ENCODE measurements around the gene TMIGD1.

- TF ChIP-seq, protein P1, sequence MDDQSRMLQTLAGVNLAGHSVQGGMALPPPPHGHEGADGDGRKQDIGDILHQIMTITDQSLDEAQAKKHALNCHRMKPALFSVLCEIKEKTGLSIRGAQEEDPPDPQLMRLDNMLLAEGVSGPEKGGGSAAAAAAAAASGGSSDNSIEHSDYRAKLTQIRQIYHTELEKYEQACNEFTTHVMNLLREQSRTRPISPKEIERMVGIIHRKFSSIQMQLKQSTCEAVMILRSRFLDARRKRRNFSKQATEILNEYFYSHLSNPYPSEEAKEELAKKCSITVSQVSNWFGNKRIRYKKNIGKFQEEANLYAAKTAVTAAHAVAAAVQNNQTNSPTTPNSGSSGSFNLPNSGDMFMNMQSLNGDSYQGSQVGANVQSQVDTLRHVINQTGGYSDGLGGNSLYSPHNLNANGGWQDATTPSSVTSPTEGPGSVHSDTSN (IDR thresholded peaks at IDR 0.05; ENCODE audit: insufficient replicate concordance, low read depth, low read length): no peak
- TF ChIP-seq RCOR1 (conservative IDR thresholded peaks at IDR 0.05; ENCODE audit: low read depth, low read length): no peak
- TF ChIP-seq ESRRA (IDR thresholded peaks at IDR 0.05; ENCODE audit: low read length): no peak
- TF ChIP-seq, protein P2, sequence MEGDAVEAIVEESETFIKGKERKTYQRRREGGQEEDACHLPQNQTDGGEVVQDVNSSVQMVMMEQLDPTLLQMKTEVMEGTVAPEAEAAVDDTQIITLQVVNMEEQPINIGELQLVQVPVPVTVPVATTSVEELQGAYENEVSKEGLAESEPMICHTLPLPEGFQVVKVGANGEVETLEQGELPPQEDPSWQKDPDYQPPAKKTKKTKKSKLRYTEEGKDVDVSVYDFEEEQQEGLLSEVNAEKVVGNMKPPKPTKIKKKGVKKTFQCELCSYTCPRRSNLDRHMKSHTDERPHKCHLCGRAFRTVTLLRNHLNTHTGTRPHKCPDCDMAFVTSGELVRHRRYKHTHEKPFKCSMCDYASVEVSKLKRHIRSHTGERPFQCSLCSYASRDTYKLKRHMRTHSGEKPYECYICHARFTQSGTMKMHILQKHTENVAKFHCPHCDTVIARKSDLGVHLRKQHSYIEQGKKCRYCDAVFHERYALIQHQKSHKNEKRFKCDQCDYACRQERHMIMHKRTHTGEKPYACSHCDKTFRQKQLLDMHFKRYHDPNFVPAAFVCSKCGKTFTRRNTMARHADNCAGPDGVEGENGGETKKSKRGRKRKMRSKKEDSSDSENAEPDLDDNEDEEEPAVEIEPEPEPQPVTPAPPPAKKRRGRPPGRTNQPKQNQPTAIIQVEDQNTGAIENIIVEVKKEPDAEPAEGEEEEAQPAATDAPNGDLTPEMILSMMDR (IDR thresholded peaks at IDR 0.05 in 2 of 3, conservative IDR thresholded peaks at IDR 0.05 in 1 of 3; ENCODE audit: control insufficient read depth in 2 of 3, extremely low read depth in 1 of 3, insufficient read depth in 1 of 3, low read depth in 3 of 3, low read length in 3 of 3): no peak
- TF ChIP-seq WRNIP1 (IDR thresholded peaks at IDR 0.05; ENCODE audit: borderline replicate concordance, low read depth, low read length): no peak
- TF ChIP-seq, protein P3, sequence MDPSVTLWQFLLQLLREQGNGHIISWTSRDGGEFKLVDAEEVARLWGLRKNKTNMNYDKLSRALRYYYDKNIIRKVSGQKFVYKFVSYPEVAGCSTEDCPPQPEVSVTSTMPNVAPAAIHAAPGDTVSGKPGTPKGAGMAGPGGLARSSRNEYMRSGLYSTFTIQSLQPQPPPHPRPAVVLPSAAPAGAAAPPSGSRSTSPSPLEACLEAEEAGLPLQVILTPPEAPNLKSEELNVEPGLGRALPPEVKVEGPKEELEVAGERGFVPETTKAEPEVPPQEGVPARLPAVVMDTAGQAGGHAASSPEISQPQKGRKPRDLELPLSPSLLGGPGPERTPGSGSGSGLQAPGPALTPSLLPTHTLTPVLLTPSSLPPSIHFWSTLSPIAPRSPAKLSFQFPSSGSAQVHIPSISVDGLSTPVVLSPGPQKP (IDR thresholded peaks at IDR 0.05; ENCODE audit: low read depth, low read length): no peak
- TF ChIP-seq RAD51 (IDR thresholded peaks at IDR 0.05): no peak
Measured at GRCh38 chr17:30321314-30321713, 12.5 kb downstream of the TMIGD1 start.

Data from GM12878 (cell line).